Ammon's horn (tissue), 1 donor: ENCODE results near the gene DEPDC7.
A peak's percentile ranks its signal among the peaks of the same experiment; 100 is the strongest.

Source experiments
- DNase-seq: peaks from one replicate; pipeline ENCODE4 v3.0.0-alpha.2; 2016; ENCODE audit warnings: low spot score

The DEPDC7 gene

DNA sequence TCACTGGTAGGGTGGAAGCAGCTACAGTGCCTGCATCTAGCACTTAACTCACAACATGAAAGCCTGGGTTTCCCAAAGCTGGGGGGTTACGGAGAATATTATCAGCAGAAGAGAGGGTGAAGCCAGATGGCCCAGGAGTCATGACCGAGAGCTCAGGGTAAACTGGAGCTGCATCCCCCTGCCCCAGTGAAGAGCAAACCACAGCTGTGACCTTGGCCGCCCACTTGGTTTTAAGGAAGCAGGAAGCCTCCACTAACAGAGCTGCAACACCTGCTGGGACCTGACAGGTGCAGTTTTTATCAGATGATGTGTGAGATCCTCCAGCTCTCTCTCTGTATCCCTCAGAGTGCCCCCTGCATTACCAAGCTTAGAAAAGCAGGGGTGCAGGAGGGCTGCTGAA is 44.6 kb downstream of the DEPDC7 start:
- DNase-seq, result no peak

- no peak for DNase-seq
These were observed 46.5 kb downstream of the DEPDC7 start for GRCh38 chr11:33062137-33062536.

DNA sequence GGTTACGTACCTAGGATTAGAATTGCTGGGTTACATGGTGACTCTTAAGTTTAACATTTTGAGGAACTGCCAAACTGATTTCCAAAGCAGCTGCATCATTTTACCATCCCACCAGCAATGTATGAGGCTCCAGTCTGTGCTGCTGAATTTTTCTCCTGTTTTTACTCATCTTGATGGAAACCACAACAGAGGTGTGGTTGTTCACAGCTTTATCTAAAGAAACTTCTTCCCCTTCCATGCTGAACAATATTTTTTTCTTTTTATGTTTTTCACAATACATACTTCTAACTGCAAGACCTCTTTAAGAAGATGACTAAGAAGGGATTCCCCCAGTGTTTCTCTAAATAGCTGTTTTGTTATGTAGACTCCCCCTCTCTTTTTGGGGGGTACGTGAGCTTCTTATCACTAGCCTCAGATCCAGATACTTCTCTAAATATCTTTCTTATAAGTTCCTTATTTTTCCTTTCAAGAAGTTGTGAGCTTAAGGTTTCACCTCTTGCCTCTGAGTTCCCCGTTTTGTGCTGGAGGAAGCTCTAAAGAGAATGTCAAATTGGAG is 47.7 kb downstream of the DEPDC7 start:
- DNase-seq, result peak; percentile 22

GRCh38 chr11:33064033-33064825 is 48.6 kb downstream of the DEPDC7 start:
- DNase-seq, result peak; percentile 42

GRCh38 chr11:33064866-33065265 is 49.2 kb downstream of the DEPDC7 start:
- no peak for DNase-seq

DNA sequence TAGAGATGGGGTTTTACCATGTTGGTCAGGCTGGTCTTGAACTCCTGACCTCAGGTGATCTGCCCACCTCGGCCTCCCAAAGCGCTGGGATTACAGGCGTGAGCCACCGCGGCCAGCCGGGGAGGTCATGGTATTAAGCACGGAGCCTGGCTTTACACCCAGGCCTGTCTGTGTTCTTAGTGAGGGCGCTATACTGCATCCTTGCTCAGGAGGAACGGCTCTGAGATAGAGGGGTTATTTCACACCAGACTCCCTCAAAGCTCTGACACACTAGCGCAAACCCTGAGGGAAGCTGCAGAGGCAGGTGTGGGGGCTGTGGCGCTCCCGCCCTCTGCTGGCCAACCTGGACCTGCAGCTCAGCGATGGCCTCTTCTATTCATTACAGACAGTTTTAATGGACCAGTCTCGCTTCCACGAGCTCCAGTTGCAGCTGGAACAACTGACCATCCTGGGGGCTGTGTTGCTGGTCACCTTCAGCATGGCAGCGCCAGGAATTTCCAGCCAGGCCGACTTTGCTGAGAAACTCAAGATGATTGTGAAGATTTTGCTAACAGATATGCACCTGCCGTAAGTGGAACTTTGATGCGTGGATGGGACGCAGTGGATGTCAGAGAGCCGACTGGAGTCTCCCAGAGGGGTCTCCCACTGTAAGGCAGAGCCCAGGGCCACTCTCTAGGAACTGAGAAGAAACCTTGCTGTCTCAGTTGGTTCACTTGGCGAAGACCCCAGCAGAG is 49.9 kb downstream of the DEPDC7 start:
- peak; percentile 79 for DNase-seq

DNA sequence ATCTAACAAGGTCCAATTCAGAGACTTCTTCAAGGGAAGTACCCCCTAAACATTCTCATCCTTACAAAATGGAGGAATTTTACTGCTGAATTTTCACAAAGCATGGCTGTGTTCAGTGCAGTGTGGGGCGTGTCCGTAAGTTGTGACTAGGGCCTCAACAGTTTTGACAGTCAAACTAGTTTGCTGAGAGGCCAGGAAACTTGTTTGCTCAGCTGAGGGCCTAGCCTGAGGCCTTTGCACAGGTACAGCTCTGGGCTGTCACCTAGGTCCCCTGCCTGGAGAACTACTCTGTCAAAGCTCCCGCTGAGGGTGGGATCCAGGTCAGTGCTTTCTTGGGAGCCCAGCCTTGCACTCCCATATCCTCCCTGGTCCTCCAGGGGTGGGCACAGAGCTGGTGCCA is 51.6 kb downstream of the DEPDC7 start:
- no peak for DNase-seq

DNA sequence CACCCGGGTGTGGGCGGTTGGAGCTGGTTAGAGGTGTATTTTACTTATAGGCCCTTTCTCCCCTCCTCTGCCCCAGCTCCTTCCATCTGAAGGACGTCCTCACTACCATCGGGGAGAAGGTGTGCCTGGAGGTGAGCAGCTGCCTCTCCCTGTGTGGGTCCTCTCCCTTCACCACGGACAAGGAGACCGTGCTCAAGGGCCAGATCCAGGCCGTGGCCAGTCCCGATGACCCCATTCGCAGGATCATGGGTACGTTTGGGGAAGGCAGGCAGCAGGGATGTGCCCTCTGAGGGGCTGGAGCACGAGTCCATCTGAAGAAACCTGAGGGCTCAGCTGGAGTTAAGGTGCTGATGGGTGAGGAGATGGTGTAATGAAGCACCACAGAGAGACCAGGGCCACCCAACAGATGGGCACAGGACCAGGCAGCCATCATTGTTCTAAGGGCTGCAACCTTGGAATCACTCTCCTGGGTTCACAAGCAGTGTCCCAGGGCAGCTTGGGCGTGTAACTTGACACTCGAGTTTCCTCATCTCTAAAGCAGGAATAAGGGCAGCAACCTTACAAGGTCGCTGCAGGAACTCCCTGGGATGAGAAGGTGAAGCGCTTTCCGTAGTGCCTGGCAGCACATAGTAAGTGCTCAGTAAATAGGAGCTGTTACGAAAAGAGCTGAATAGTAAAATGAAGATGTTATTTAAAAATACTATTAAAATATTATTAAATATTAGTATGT is 53.1 kb downstream of the DEPDC7 start:
- no peak for DNase-seq

DNA sequence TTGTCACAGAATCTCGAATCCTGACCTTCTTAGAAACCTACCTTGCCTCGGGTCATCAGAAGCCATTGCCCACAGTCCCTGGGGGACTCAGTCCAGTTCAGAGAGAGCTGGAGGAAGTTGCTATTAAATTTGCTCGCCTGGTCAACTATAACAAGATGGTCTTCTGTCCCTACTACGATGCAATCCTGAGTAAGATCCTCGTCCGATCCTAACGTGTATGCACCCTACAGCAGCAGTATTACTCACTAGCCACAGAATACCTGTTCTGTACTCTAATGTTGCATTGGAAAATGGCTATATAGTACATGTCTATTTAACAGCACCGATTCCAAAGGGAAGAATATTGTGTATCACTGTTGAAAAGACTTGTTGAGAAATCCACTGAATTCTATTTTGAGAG is 56.8 kb downstream of the DEPDC7 start:
- DNase-seq, result no peak
